ENCODE data around the gene NOTCH2.
"Not testable (repeated sequence)": the region's sequence is repeated elsewhere in the genome, so short reads cannot be mapped to it uniquely, and the experiment has no call there.

NOTCH2 gene

GRCh38 chr1:119978018-119978505 lies 91.4 kb downstream of the NOTCH2 start:
- Histone ChIP-seq H3K56ac (ENCODE audit: low read length) (no peak overlapping the region), H2BK5ac (ENCODE audit: low read length) (no peak overlapping the region), H3K18ac (ENCODE audit: low read length) (no peak overlapping the region), H3K9ac (ENCODE audit: low read length) (no peak overlapping the region), H3K27me3 (ENCODE audit: insufficient read depth, low read length, poor library complexity) (no peaks in the 10 kb centered on the region), H3K36me3 (ENCODE audit: control insufficient read depth, insufficient read depth, low read length) (no peaks in the 10 kb centered on the region), H3K4ac (ENCODE audit: low read depth, low read length) (no peak overlapping the region), H4K5ac (ENCODE audit: low read length) (no peak overlapping the region), H3K4me1 (ENCODE audit: control insufficient read depth, low read depth, low read length) (no peaks in the 10 kb centered on the region), H3K4me3 (ENCODE audit: low read length) (no peak overlapping the region), H2BK120ac (ENCODE audit: low read depth, low read length) (no peak overlapping the region), H3K4me2 (ENCODE audit: low read length) (no peak overlapping the region), H3K23ac (ENCODE audit: low read length) (no peak overlapping the region), H2BK15ac (replicated peaks; ENCODE audit: low read depth) (no peak overlapping the region), H4K8ac (ENCODE audit: low read depth, low read length) (no peak overlapping the region), H3K79me2 (ENCODE audit: control insufficient read depth, insufficient read depth, low read length) (no peaks in the 10 kb centered on the region), H3K27ac (ENCODE audit: low read depth, low read length) (no peak overlapping the region), H3K79me1 (ENCODE audit: low read length) (no peaks in the 10 kb centered on the region), H2AK5ac (ENCODE audit: low read length) (no peak overlapping the region)
- 96% methylated on average over 2 of the region's 4 CpGs for WGBS (ENCODE audit: extremely low coverage, insufficient coverage, low lambda C conversion rate)
- no peak for DNase-seq

- H3K36me3 ChIP-seq (ENCODE audit: control insufficient read depth, insufficient read depth, low read length); DNase-seq; H2BK5ac ChIP-seq (ENCODE audit: low read length); H3K4me3 ChIP-seq (ENCODE audit: low read length); H3K27ac ChIP-seq (ENCODE audit: low read depth, low read length); H3K56ac ChIP-seq (ENCODE audit: low read length); H3K23ac ChIP-seq (ENCODE audit: low read length); H2BK120ac ChIP-seq (ENCODE audit: low read depth, low read length); H2BK15ac ChIP-seq (replicated peaks; ENCODE audit: low read depth); H2AK5ac ChIP-seq (ENCODE audit: low read length); H3K79me1 ChIP-seq (ENCODE audit: low read length); H3K9ac ChIP-seq (ENCODE audit: low read length); H3K4me2 ChIP-seq (ENCODE audit: low read length); H3K79me2 ChIP-seq (ENCODE audit: control insufficient read depth, insufficient read depth, low read length); H3K4ac ChIP-seq (ENCODE audit: low read depth, low read length); H3K27me3 ChIP-seq (ENCODE audit: insufficient read depth, low read length, poor library complexity); H3K4me1 ChIP-seq (ENCODE audit: control insufficient read depth, low read depth, low read length); H4K8ac ChIP-seq (ENCODE audit: low read depth, low read length); H3K18ac ChIP-seq (ENCODE audit: low read length); H4K5ac ChIP-seq (ENCODE audit: low read length): not testable (repeated sequence)
- 100% methylated on average over 1 of the region's 8 CpGs for WGBS (ENCODE audit: extremely low coverage, insufficient coverage, low lambda C conversion rate)
Observed at GRCh38 chr1:119977113-119977736, 92.2 kb downstream of the NOTCH2 start.

- H3K4ac ChIP-seq (ENCODE audit: low read depth, low read length); H3K23ac ChIP-seq (ENCODE audit: low read length); H3K27ac ChIP-seq (ENCODE audit: low read depth, low read length); H4K8ac ChIP-seq (ENCODE audit: low read depth, low read length); H2AK5ac ChIP-seq (ENCODE audit: low read length); H2BK15ac ChIP-seq (replicated peaks; ENCODE audit: low read depth); H3K4me2 ChIP-seq (ENCODE audit: low read length); H3K56ac ChIP-seq (ENCODE audit: low read length); H3K9ac ChIP-seq (ENCODE audit: low read length); H3K18ac ChIP-seq (ENCODE audit: low read length); H3K36me3 ChIP-seq (ENCODE audit: control insufficient read depth, insufficient read depth, low read length); H2BK120ac ChIP-seq (ENCODE audit: low read depth, low read length); H3K27me3 ChIP-seq (ENCODE audit: insufficient read depth, low read length, poor library complexity); H4K5ac ChIP-seq (ENCODE audit: low read length); H3K79me1 ChIP-seq (ENCODE audit: low read length); DNase-seq; H3K79me2 ChIP-seq (ENCODE audit: control insufficient read depth, insufficient read depth, low read length); H3K4me3 ChIP-seq (ENCODE audit: low read length); H2BK5ac ChIP-seq (ENCODE audit: low read length); H3K4me1 ChIP-seq (ENCODE audit: control insufficient read depth, low read depth, low read length): not testable (repeated sequence)
- no CpG with 5 or more reads among the region's 5 CpGs for WGBS (ENCODE audit: extremely low coverage, insufficient coverage, low lambda C conversion rate)
Observed at GRCh38 chr1:119975582-119976254, 93.7 kb downstream of the NOTCH2 start.

GRCh38 chr1:119975006-119975405 lies 94.5 kb downstream of the NOTCH2 start:
- Histone ChIP-seq H4K5ac (ENCODE audit: low read length) (no peak overlapping the region), H2BK120ac (ENCODE audit: low read depth, low read length) (no peak overlapping the region), H3K23ac (ENCODE audit: low read length) (no peak overlapping the region), H3K36me3 (ENCODE audit: control insufficient read depth, insufficient read depth, low read length) (no peaks in the 10 kb centered on the region), H3K9ac (ENCODE audit: low read length) (no peak overlapping the region), H3K56ac (ENCODE audit: low read length) (no peak overlapping the region), H2BK5ac (ENCODE audit: low read length) (no peak overlapping the region), H3K79me2 (ENCODE audit: control insufficient read depth, insufficient read depth, low read length) (no peaks in the 10 kb centered on the region), H3K4me2 (ENCODE audit: low read length) (no peak overlapping the region), H2AK5ac (ENCODE audit: low read length) (no peak overlapping the region), H3K4me1 (ENCODE audit: control insufficient read depth, low read depth, low read length) (no peaks in the 10 kb centered on the region), H3K4me3 (ENCODE audit: low read length) (no peak overlapping the region), H3K79me1 (ENCODE audit: low read length) (no peaks in the 10 kb centered on the region), H2BK15ac (replicated peaks; ENCODE audit: low read depth) (no peak overlapping the region), H4K8ac (ENCODE audit: low read depth, low read length) (no peak overlapping the region), H3K27me3 (ENCODE audit: insufficient read depth, low read length, poor library complexity) (no peaks in the 10 kb centered on the region), H3K27ac (ENCODE audit: low read depth, low read length) (no peak overlapping the region), H3K4ac (ENCODE audit: low read depth, low read length) (no peak overlapping the region), H3K18ac (ENCODE audit: low read length) (no peak overlapping the region)
- no CpG with 5 or more reads among the region's 2 CpGs for WGBS (ENCODE audit: extremely low coverage, insufficient coverage, low lambda C conversion rate)
- DNase-seq, result no peak

DNA sequence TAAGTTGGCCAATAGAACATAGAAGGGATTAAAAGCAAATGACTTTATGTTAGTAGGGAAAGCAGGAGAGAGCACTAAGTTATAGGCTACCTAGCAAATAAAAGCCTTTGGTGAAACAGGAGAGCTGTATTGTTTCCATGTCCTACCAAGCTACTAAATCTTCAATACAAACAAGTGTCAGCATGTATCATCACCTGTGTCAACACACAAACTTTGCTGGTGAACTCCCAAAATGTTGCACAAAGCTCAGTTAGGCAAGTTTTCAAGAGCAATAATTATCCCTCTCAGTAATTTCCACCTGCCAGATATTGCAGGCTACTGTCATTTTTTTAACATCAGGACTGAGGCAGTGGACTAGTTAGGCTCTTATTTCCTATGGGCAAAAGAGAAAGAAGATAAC lies 95.4 kb downstream of the NOTCH2 start:
- no peaks in the 10 kb centered on the region for H3K79me1 ChIP-seq (ENCODE audit: low read length)
- H3K4me3 ChIP-seq (ENCODE audit: low read length), result no peak overlapping the region
- H3K79me2 ChIP-seq (ENCODE audit: control insufficient read depth, insufficient read depth, low read length), result no peaks in the 10 kb centered on the region
- H2BK120ac ChIP-seq (ENCODE audit: low read depth, low read length), result no peak overlapping the region
- H3K27me3 ChIP-seq (ENCODE audit: insufficient read depth, low read length, poor library complexity), result no peaks in the 10 kb centered on the region
- no peak overlapping the region for H3K23ac ChIP-seq (ENCODE audit: low read length)
- H3K18ac ChIP-seq (ENCODE audit: low read length), result no peak overlapping the region
- no peak overlapping the region for H3K4ac ChIP-seq (ENCODE audit: low read depth, low read length)
- H3K27ac ChIP-seq (ENCODE audit: low read depth, low read length), result no peak overlapping the region
- no peak for DNase-seq
- H3K9ac ChIP-seq (ENCODE audit: low read length), result no peak overlapping the region
- H4K8ac ChIP-seq (ENCODE audit: low read depth, low read length), result no peak overlapping the region
- H3K36me3 ChIP-seq (ENCODE audit: control insufficient read depth, insufficient read depth, low read length), result no peaks in the 10 kb centered on the region
- H4K5ac ChIP-seq (ENCODE audit: low read length), result no peak overlapping the region
- no peak overlapping the region for H3K56ac ChIP-seq (ENCODE audit: low read length)
- no peak overlapping the region for H2AK5ac ChIP-seq (ENCODE audit: low read length)
- H3K4me1 ChIP-seq (ENCODE audit: control insufficient read depth, low read depth, low read length), result no peaks in the 10 kb centered on the region
- no peak overlapping the region for H2BK5ac ChIP-seq (ENCODE audit: low read length)
- H2BK15ac ChIP-seq (replicated peaks; ENCODE audit: low read depth), result no peak overlapping the region
- H3K4me2 ChIP-seq (ENCODE audit: low read length), result no peak overlapping the region
